A549 (cell line): ENCODE data around the gene GJD3. TPM values are rescaled to one million over a fixed set of nuclear protein-coding genes. Genes with fewer than 3 reads are reported as not detected.

Source experiments
- ATAC-seq, 2 experiments: fragments of 200-7000 bp in 1 of 2; fragments of >200 bp in 1 of 2; cut with Nextera tagmentation in 1 of 2; cut with Tn5 transposase in 1 of 2; 3 replicates each; pipeline versions ENCODE4 v1.8.0 to v1.9.1; 2018 to 2020; ENCODE audit warnings: mild to moderate bottlenecking in 1 of 2, moderate library complexity in 1 of 2
- CTCF ChIA-PET: fragments of 300-600 bp; sonication (Branson Sonifier 250); formaldehyde crosslinking; extraction: SDS; loops from one replicate; lab custom pipeline; 2021; ENCODE audit warnings: antibody characterized with exemption, inconsistent platforms; lab: Yijun Ruan, JAX
- POLR2A ChIA-PET: fragments of 350-600 bp; formaldehyde crosslinking; extraction: SDS; loops from one replicate; lab custom pipeline; 2021; ENCODE audit warnings: antibody characterized with exemption, inconsistent platforms; lab: Yijun Ruan, JAX
- DNase-seq, 2 experiments: peaks; one replicate each; pipeline versions ENCODE4 v3.0.0 to v3.0.0-alpha.2; 2011 to 2016; ENCODE audit warnings: low read depth in 1 of 2, low spot score in 1 of 2
- FAIRE-seq: peaks from 2 replicates; lab custom pipeline; 2011; peaks lifted over from hg19 to GRCh38; lab: Jason Lieb, UNC
- H3K27ac ChIP-seq, 2 experiments: fragments of >200 bp; sonication (Bioruptor Twin); formaldehyde crosslinking; 3 replicates each; pipeline ENCODE4 v1.5.1; 2016 to 2017
- H3K4me1 ChIP-seq: fragments of >200 bp; sonication (Bioruptor Twin); formaldehyde crosslinking; 3 replicates; pipeline ENCODE4 v1.6.1; 2016
- H3K4me2 ChIP-seq: fragments of >200 bp; sonication (Bioruptor Twin); formaldehyde crosslinking; 3 replicates; pipeline ENCODE4 v1.6.1; 2016
- H3K4me3 ChIP-seq: fragments of >200 bp; sonication (Bioruptor Twin); formaldehyde crosslinking; 3 replicates; pipeline ENCODE4 v1.5.1; 2016
- H3K9me3 ChIP-seq: fragments of >200 bp; sonication (Bioruptor Twin); formaldehyde crosslinking; 3 replicates; pipeline ENCODE4 v1.6.1; 2016
- ATOH8 ChIP-seq: fragments of 250-450 bp; sonication (Bioruptor Pico); IDR thresholded peaks from 2 replicates; pipeline ENCODE4 v1.5.0; 2020; ENCODE audit warnings: low read depth, mild to moderate bottlenecking, moderate library complexity
- BHLHE40 ChIP-seq: IDR thresholded peaks from 2 replicates; pipeline ENCODE4 v1.6.1; 2012; ENCODE audit warnings: low read depth, low read length, inconsistent platforms
- CBX2 ChIP-seq: fragments of 200-600 bp; sonication (generic); IDR thresholded peaks from 2 replicates; pipeline ENCODE4 v1.6.1; 2016; ENCODE audit warnings: low read depth, mild to moderate bottlenecking, borderline replicate concordance
- CBX8 ChIP-seq: fragments of 200-600 bp; sonication (generic); IDR thresholded peaks from 2 replicates; pipeline ENCODE4 v1.6.1; 2016
- CHD2 ChIP-seq: fragments of 150-350 bp; IDR thresholded peaks from 2 replicates; pipeline ENCODE4 v1.6.1; 2014; ENCODE audit warnings: low read length; ENCODE audit not compliant: partially characterized antibody
- E2F6 ChIP-seq: IDR thresholded peaks from 2 replicates; pipeline ENCODE4 v1.6.1; 2012; ENCODE audit warnings: low read depth, borderline replicate concordance
- EHF ChIP-seq: fragments of 250-450 bp; sonication (Bioruptor Pico); IDR thresholded peaks from 2 replicates; pipeline ENCODE4 v1.5.0; 2020; ENCODE audit warnings: mild to moderate bottlenecking
- EHMT2 ChIP-seq: fragments of 200-600 bp; sonication (generic); IDR thresholded peaks from 2 replicates; pipeline ENCODE4 v1.6.1; 2016; ENCODE audit warnings: antibody characterized with exemption, low read depth, mild to moderate bottlenecking, moderate library complexity
- ELK1 ChIP-seq: fragments of 150-350 bp; IDR thresholded peaks from 2 replicates; pipeline ENCODE4 v1.6.1; 2014; ENCODE audit warnings: low read depth, mild to moderate bottlenecking, low read length
- ESRRA ChIP-seq: fragments of 150-350 bp; IDR thresholded peaks from 2 replicates; pipeline ENCODE4 v1.6.1; 2014; ENCODE audit warnings: mild to moderate bottlenecking, low read length, borderline replicate concordance
- FOSB ChIP-seq: fragments of 250-450 bp; sonication (Bioruptor Pico); IDR thresholded peaks from 2 replicates; pipeline ENCODE4 v1.5.0; 2020; ENCODE audit warnings: mild to moderate bottlenecking, moderate library complexity
- FOXS1 ChIP-seq: fragments of 250-450 bp; sonication (Bioruptor Pico); IDR thresholded peaks from 2 replicates; pipeline ENCODE4 v1.5.0; 2020; ENCODE audit warnings: mild to moderate bottlenecking, moderate library complexity
- GATA3 ChIP-seq: IDR thresholded peaks from 2 replicates; pipeline ENCODE4 v1.6.1; 2012; ENCODE audit warnings: borderline replicate concordance
- HDAC2 ChIP-seq: fragments of 200-600 bp; sonication (generic); IDR thresholded peaks from 2 replicates; pipeline ENCODE4 v1.6.1; 2016
- HES2 ChIP-seq: fragments of >200 bp; sonication (Bioruptor Twin); formaldehyde crosslinking; IDR thresholded peaks from 2 replicates; pipeline ENCODE4 v1.6.1; 2016
- HOXB5 ChIP-seq: fragments of 250-450 bp; sonication (Bioruptor Pico); IDR thresholded peaks from 2 replicates; pipeline ENCODE4 v1.5.0; 2020; ENCODE audit warnings: mild to moderate bottlenecking, moderate library complexity
- KDM5A ChIP-seq: fragments of 200-600 bp; sonication (generic); IDR thresholded peaks from 2 replicates; pipeline ENCODE4 v1.6.1; 2016; ENCODE audit warnings: antibody characterized with exemption, mild to moderate bottlenecking
- NR3C1 ChIP-seq: fragments of >200 bp; sonication (Bioruptor Twin); formaldehyde crosslinking; IDR thresholded peaks from 3 replicates; pipeline ENCODE4 v1.6.1; 2017
- RAD21 ChIP-seq, 2 experiments: fragments of >200 bp in 1 of 2; sonication (Bioruptor Twin) in 1 of 2; formaldehyde crosslinking in 1 of 2; IDR thresholded peaks in 1 of 2; conservative IDR thresholded peaks in 1 of 2; 2 replicates in 1 of 2; 3 replicates in 1 of 2; pipeline ENCODE4 v1.6.1; 2012 to 2018; ENCODE audit warnings: inconsistent platforms in 1 of 2
- RCOR1 ChIP-seq: fragments of 150-350 bp; IDR thresholded peaks from 2 replicates; pipeline ENCODE4 v1.6.1; 2014; ENCODE audit warnings: antibody characterized with exemption, low read length, low read depth
- RNF2 ChIP-seq: fragments of 200-600 bp; sonication (generic); IDR thresholded peaks from 2 replicates; pipeline ENCODE4 v1.6.1; 2016; ENCODE audit warnings: low read depth, mild to moderate bottlenecking, antibody characterized with exemption, moderate library complexity, borderline replicate concordance
- SMC3 ChIP-seq: fragments of >200 bp; sonication (Bioruptor Twin); formaldehyde crosslinking; IDR thresholded peaks from 3 replicates; pipeline ENCODE4 v1.6.1; 2018; ENCODE audit warnings: inconsistent platforms
- SREBF2 ChIP-seq: fragments of 450-650 bp; IDR thresholded peaks from 2 replicates; pipeline ENCODE4 v1.6.1; 2014; ENCODE audit warnings: mild to moderate bottlenecking, moderate library complexity
- TFCP2L1 ChIP-seq: fragments of 250-450 bp; sonication (Bioruptor Pico); IDR thresholded peaks from 2 replicates; pipeline ENCODE4 v1.5.0; 2021; ENCODE audit warnings: mild to moderate bottlenecking
- USF2 ChIP-seq: fragments of 450-650 bp; IDR thresholded peaks from 2 replicates; pipeline ENCODE4 v1.6.1; 2014; ENCODE audit warnings: antibody characterized with exemption
- ZC3H11A ChIP-seq: fragments of 450-650 bp; IDR thresholded peaks from 2 replicates; pipeline ENCODE4 v1.6.1; 2014; ENCODE audit warnings: antibody characterized with exemption, mild to moderate bottlenecking
- ZFP36 ChIP-seq: fragments of 450-650 bp; IDR thresholded peaks from 2 replicates; pipeline ENCODE4 v1.6.1; 2014; ENCODE audit warnings: borderline replicate concordance; ENCODE audit not compliant: partially characterized antibody
- ZSCAN20 ChIP-seq: fragments of 250-450 bp; sonication (Bioruptor Pico); IDR thresholded peaks from 2 replicates; pipeline ENCODE4 v1.8.0; 2022; ENCODE audit warnings: mild to moderate bottlenecking, moderate library complexity
- WGBS: methylation state at CpG from one replicate; pipeline ENCODE4 v1.1.6; 2017; ENCODE audit errors: missing lambda C conversion rate; 5-methylcytosine and 5-hydroxymethylcytosine counted together
- polyA plus RNA-seq, 4 experiments: library from polyadenylated mRNA; depleted of rRNA in 3 of 4; stranded (reverse); fragments of >200 nt; fragmentation: RNase III in 1 of 4; extraction: RNeasy Plus Mini Kit Qiagen cat#74134 plus additional on column Dnase treatment in 1 of 4; gene quantifications; 2 replicates in 3 of 4; 3 replicates in 1 of 4; pipeline ENCODE4 v1.2.3, GENCODE V29; 2011 to 2017
- TF ChIP-seq, protein P1 (sequence below): fragments of 200-600 bp; sonication (generic); IDR thresholded peaks from 2 replicates; pipeline ENCODE4 v1.6.1; 2016; ENCODE audit warnings: antibody characterized with exemption, mild to moderate bottlenecking, moderate library complexity
- TF ChIP-seq, protein P2 (sequence below): fragments of >200 bp; sonication (Bioruptor Twin); formaldehyde crosslinking; IDR thresholded peaks from 3 replicates; pipeline ENCODE4 v1.6.1; 2016
- TF ChIP-seq, protein P3 (sequence below): fragments of >200 bp; sonication (Bioruptor Twin); formaldehyde crosslinking; IDR thresholded peaks from 3 replicates; pipeline ENCODE4 v1.5.1; 2016

The GJD3 gene
- polyA plus RNA-seq, 2 of the 4 experiments (the other 2 are of a cell fraction) = 0.09 to 0.40 TPM

DNA sequence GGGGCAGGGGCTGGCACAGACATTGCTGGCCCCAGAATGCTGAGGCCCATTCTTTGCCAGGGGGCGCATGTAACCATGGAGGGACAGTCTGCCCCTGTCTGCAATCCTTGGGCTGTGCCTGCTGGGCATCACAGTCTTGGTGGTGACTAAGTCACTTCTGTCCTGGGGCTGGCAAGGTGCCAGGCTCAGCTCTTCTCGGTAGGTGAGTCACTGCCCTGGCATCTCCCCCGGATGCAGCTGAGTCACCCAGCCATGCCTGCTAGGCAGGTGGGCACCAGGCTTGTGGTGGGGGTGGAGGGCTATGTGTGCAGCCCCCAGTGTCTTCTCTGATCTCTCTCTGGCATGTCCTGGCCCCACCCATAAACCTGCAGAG lies 50.0 kb downstream of the GJD3 start:
- Histone ChIP-seq H3K4me2 (peak overlapping the region; percentile 99), H3K4me1 (peaks cover 86% of the 10 kb centered on the region), H3K27ac (peak overlapping the region; percentile 95 to 97), H3K4me3 (no peak overlapping the region), H3K9me3 (no peaks in the 10 kb centered on the region)
- FAIRE-seq = peak; percentile 99
- peak; percentile 41 to 47 for ATAC-seq
- CTCF ChIA-PET = interaction anchor here (1.0 to 50.4 kb wide), 5 partner anchors 4 to 218 kb away, joined by 3 to 2395 read pairs (median 1069); partner anchors contain the start of genes CDC6, GJD3, IGFBP4 and RARA
- POLR2A ChIA-PET = interaction anchor here (0.6 to 0.8 kb wide), 3 partner anchors 12 to 1375 kb away, joined by 3 read pairs; no protein-coding TSS in a partner anchor
- WGBS = 0% methylated on average over 2 of the region's 3 CpGs
- peak; percentile 98 to 99 for DNase-seq
- TF ChIP-seq KDM5A (no peak), ATOH8 (CRISPR knock-in tag) (no peak), ZC3H11A (no peak), ELK1 (no peak), EHF (CRISPR knock-in tag) (no peak), NR3C1 (no peak), BHLHE40 (no peak), FOXS1 (CRISPR knock-in tag) (no peak), EHMT2 (no peak), ZFP36 (no peak), SMC3 (peak; percentile 55), RNF2 (no peak), HES2 (no peak), CBX8 (no peak), USF2 (no peak), ESRRA (no peak), ZSCAN20 (CRISPR knock-in tag) (no peak), HOXB5 (CRISPR knock-in tag) (no peak), HDAC2 (no peak), CHD2 (no peak), TFCP2L1 (no peak), FOSB (no peak), RAD21 (conservative IDR thresholded peaks at IDR 0.05 in 1 of 2, IDR thresholded peaks at IDR 0.05 in 1 of 2) (peak in 1 of 2 experiments; percentile 47; a peak in 1 of 5 replicates), GATA3 (peak; percentile 92), E2F6 (no peak), CBX2 (no peak), RCOR1 (no peak), SREBF2 (no peak)
- TF ChIP-seq, protein P1, sequence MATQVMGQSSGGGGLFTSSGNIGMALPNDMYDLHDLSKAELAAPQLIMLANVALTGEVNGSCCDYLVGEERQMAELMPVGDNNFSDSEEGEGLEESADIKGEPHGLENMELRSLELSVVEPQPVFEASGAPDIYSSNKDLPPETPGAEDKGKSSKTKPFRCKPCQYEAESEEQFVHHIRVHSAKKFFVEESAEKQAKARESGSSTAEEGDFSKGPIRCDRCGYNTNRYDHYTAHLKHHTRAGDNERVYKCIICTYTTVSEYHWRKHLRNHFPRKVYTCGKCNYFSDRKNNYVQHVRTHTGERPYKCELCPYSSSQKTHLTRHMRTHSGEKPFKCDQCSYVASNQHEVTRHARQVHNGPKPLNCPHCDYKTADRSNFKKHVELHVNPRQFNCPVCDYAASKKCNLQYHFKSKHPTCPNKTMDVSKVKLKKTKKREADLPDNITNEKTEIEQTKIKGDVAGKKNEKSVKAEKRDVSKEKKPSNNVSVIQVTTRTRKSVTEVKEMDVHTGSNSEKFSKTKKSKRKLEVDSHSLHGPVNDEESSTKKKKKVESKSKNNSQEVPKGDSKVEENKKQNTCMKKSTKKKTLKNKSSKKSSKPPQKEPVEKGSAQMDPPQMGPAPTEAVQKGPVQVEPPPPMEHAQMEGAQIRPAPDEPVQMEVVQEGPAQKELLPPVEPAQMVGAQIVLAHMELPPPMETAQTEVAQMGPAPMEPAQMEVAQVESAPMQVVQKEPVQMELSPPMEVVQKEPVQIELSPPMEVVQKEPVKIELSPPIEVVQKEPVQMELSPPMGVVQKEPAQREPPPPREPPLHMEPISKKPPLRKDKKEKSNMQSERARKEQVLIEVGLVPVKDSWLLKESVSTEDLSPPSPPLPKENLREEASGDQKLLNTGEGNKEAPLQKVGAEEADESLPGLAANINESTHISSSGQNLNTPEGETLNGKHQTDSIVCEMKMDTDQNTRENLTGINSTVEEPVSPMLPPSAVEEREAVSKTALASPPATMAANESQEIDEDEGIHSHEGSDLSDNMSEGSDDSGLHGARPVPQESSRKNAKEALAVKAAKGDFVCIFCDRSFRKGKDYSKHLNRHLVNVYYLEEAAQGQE = no peak
- TF ChIP-seq, protein P2, sequence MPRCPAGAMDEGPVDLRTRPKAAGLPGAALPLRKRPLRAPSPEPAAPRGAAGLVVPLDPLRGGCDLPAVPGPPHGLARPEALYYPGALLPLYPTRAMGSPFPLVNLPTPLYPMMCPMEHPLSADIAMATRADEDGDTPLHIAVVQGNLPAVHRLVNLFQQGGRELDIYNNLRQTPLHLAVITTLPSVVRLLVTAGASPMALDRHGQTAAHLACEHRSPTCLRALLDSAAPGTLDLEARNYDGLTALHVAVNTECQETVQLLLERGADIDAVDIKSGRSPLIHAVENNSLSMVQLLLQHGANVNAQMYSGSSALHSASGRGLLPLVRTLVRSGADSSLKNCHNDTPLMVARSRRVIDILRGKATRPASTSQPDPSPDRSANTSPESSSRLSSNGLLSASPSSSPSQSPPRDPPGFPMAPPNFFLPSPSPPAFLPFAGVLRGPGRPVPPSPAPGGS = 0 out of 3 replicates have a peak, but pooled peaks have one; percentile 36
- TF ChIP-seq, protein P3, sequence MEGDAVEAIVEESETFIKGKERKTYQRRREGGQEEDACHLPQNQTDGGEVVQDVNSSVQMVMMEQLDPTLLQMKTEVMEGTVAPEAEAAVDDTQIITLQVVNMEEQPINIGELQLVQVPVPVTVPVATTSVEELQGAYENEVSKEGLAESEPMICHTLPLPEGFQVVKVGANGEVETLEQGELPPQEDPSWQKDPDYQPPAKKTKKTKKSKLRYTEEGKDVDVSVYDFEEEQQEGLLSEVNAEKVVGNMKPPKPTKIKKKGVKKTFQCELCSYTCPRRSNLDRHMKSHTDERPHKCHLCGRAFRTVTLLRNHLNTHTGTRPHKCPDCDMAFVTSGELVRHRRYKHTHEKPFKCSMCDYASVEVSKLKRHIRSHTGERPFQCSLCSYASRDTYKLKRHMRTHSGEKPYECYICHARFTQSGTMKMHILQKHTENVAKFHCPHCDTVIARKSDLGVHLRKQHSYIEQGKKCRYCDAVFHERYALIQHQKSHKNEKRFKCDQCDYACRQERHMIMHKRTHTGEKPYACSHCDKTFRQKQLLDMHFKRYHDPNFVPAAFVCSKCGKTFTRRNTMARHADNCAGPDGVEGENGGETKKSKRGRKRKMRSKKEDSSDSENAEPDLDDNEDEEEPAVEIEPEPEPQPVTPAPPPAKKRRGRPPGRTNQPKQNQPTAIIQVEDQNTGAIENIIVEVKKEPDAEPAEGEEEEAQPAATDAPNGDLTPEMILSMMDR = peak; percentile 14; the same call in 1 of the 3 replicates
